LNCAP (cell line): ENCODE measurements around the gene LENG9.

ENCODE experiments used
- TF ChIP-seq, protein P1 (sequence below): fragments of 450-650 bp; IDR thresholded peaks from 2 replicates; pipeline ENCODE4 v1.5.1; 2017; ENCODE audit warnings: mild to moderate bottlenecking

The LENG9 gene

DNA sequence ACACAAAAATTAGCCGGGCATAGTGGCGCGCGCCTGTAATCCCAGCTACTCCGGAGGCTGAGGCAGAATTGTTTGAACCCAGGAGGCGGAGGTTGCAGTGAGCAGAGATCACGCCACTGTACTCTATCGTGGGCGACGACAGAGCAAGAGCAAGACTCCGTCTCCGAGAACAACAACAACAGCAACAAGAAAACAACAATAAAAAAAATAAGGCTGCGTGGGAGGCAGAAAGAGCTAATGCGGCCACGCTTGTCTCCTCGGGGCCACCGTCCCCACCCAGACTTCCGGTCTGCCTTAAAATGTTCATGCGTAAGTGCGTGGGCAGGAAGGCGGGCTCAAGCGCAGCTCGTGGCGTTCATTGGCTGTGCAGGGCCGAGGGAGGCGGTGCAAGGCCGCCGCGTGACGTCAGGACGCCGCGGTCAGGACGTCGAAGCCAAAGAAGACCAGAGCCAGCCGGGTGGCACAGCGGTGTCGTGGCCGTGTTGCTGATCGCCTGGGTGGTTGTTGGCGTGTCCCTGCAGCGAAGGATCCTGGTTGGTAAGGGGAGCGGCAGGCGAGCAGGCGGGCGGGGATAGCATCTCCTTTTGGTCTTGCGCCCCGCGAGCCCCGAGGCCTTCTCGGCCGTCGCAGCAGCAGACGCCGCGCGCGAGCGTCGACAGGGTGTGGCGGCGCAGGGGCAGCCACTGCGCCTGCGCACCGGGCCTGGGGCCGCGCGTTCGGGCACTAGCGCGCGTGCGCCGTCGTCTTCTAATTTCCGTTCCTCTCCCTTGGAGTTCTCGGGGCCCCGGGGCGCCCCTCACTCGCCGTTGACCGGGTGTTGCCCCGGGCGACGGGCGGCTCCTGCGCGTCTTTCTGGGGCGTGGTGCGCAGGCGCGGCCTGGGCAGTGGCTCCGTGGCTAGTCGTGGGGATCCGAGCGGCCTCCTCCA, 14.5 kb downstream of the LENG9 start, which contains the start of gene LENG8:
Gene LENG8 (plus strand): TSS at position 426 of the 927 bp plus-strand sequence. CDS start 2,146 bp downstream, outside the sequence.
- TF ChIP-seq, protein P1, sequence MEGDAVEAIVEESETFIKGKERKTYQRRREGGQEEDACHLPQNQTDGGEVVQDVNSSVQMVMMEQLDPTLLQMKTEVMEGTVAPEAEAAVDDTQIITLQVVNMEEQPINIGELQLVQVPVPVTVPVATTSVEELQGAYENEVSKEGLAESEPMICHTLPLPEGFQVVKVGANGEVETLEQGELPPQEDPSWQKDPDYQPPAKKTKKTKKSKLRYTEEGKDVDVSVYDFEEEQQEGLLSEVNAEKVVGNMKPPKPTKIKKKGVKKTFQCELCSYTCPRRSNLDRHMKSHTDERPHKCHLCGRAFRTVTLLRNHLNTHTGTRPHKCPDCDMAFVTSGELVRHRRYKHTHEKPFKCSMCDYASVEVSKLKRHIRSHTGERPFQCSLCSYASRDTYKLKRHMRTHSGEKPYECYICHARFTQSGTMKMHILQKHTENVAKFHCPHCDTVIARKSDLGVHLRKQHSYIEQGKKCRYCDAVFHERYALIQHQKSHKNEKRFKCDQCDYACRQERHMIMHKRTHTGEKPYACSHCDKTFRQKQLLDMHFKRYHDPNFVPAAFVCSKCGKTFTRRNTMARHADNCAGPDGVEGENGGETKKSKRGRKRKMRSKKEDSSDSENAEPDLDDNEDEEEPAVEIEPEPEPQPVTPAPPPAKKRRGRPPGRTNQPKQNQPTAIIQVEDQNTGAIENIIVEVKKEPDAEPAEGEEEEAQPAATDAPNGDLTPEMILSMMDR, result no peak

DNA sequence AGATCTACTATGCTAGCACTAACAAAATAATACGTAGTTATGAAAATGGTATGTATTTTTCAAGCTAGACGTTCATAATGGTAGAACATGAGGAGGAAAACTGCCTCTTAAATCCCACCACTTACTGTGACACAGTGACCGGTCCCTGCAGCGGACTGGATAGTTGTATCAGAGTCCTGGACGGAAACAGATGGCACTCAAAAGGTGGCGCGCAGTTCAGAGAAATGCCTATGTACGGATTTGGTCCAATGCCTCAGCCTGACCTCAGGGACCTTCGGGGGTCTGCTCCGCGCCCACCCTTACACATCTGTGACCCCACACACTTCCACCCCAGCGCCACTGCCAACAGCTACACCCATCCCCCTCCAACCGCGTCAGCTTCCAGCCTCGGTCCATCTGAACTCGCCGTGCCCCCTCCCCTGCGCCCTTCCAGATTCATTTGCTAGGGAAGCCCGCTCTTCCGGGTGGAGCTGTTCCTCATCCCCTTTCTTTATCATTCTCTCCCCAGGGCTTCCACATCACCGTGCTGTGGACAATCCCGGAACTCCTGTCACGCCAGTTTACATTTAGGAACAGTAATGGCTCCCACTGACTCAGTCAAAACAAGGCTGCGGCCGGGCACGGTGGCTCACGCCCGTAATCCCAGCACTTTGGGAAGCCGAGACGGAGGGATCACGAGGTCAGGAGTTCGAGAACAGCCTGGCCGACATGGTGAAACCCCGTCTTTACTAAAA, 15.4 kb downstream of the LENG9 start:
- TF ChIP-seq, protein P1, result no peak

DNA sequence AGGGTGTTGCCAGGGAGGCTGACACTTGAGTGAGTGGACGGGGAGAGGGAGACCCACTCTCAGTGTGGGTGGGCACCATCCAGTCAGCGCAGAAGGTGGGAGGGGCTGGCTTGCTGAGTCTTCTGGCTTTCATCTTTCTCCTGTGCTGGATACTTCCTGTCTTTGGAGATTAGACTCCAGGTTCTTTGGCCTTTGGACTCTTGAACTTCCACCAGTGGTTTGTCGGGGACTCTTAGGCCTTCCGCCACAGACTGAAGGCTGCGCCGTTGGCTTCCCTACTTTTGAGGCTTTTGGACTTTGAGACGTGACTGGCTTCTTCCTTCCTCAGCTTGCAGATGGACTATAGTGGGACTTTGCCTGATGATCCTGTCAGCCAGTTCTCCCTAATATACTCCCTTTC, 18.8 kb downstream of the LENG9 start:
- TF ChIP-seq, protein P1, result no peak

DNA sequence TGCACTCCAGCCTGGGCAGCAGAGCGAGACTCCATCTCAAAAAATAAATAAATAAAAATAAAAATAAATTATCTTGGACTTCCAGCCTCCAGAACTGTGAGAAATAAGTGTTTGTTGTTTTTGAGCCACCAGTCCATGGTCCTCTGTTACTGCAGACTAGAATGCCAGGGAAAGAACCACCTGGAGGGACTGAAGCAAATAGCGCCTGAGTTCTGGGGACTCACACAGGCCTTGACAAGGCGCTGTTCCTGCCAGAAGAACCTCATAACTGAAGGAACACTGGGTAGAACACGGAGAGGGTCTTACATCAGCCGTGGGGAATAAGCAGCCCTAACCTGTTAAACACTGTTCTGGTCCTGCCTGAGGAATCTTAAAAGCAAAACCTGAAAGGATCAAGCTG, 22.9 kb downstream of the LENG9 start:
- TF ChIP-seq, protein P1, result no peak

DNA sequence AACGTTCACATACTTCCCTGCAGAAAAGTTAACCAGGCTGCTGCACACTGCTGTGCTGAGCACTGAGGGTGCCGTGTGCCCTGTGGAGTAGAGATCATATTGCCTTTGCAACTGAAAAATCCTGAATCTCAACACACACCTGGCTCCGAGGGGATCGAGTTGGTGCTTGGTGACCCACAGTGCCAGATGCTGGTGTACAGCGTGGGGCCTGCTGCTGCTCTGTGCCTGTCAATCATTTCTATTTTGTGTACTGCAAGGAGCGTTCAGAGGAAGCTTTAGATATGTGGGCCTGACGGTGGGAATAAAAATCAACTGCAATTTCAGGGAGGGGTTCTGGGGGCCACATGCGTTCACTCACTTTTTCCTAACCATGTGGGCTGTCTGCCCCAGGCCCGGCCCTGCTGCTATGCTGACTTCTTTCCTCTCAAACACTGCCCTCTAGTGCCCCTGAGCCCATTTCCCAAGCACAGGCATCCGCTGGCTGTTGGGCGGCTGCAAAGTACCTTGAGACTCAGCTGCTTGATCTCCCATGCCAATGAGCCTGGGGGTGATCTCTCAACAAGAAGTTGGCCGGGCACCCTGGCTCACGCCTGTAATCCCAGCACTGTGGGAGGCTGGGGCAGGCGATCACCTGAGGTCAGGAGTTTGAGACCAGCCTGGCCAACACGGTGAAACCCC, 24.3 kb downstream of the LENG9 start:
- TF ChIP-seq, protein P1, result peak; percentile 69

DNA sequence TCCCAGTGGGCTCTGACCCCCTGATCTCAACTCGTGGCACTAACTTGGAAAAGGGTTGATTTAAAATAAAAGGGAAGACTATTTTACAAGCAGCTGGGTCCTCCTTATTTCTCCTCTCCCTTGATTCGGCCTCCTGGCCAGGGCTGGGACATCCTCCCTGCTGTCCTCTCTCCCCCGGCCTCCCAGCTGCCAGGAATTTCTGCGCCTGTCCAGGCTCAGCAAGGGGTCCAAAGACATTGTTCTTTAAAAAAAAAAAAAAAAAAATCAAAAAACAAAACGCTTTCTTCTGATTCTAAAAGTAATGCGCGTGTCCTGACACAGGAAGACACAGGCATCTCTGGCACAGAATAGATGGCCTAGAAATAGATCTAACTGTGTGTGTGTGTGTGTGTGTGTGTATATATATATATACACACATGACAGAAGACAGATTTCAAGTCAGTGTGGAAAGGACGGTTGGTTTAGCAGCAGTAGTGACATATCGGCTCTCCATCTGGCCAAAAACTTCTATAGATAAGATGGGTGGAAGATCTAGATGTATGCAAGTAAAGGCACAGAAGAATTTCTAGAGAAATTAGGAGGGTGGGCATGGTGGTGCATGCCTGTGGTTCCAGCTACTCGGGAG, 26.8 kb downstream of the LENG9 start:
- TF ChIP-seq, protein P1, result no peak

DNA sequence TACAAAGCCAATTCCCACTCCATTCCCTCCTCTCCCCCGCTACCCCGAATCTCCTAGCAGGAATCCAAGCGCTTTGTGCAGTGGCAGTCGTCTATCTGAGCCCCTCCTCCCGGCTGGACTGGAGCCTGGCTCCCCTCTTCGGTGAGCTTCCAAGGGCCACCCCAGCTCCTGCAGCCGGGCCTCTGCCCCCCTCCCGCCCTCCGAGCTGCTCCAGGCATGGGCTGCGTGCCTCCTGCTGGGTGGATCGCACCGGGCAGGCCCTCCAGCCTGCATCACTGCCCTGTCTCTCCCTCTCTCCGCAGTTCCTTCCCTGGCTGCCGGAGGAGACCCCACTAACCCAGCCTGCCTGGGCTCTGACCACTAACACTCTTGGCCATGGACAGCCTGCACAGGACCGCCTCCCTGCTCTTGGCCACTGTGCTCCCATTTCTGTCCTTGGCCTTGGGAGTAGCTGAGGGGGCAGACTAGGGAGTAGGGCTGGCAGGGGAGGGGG, 27.5 kb downstream of the LENG9 start:
- TF ChIP-seq, protein P1, result no peak
